Kidney (tissue), 14 donors: ENCODE measurements around the gene UGT2B7. TPM values are rescaled to one million over a fixed set of nuclear protein-coding genes. Genes with fewer than 3 reads are reported as not detected.
"Not testable (repeated sequence)": the region's sequence is repeated elsewhere in the genome, so short reads cannot be mapped to it uniquely, and the experiment has no call there.

Experiments used
- DNase-seq, 5 donors: peaks; one replicate each; pipeline ENCODE4 v3.0.0-alpha.2; 2013 to 2020
- FAIRE-seq: peaks from 2 replicates; lab custom pipeline; 2012; peaks lifted over from hg19 to GRCh38; lab: Jason Lieb, UNC
- H3K27ac ChIP-seq, 2 donors: one replicate each; pipeline ENCODE4 v1.7.0; 2013; ENCODE audit warnings: low read depth in 2 of 2, low read length in 2 of 2, inconsistent platforms in 1 of 2
- H3K27me3 ChIP-seq: one replicate; pipeline ENCODE4 v1.7.1; 2013; ENCODE audit warnings: low read length, inconsistent platforms; ENCODE audit not compliant: control insufficient read depth, insufficient read depth
- H3K36me3 ChIP-seq, 3 donors: one replicate each; pipeline versions ENCODE4 v1.7.0 to v1.7.1; 2013; ENCODE audit warnings: low read length in 3 of 3, control low read depth in 1 of 3, inconsistent platforms in 1 of 3; ENCODE audit not compliant: insufficient read depth in 3 of 3, control insufficient read depth in 2 of 3
- H3K4me1 ChIP-seq, 3 donors: one replicate each; pipeline versions ENCODE4 v1.7.0 to v1.7.1; 2013; ENCODE audit warnings: low read length in 3 of 3, inconsistent platforms in 1 of 3, low read depth in 1 of 3; ENCODE audit not compliant: control insufficient read depth in 2 of 3, insufficient read depth in 2 of 3
- H3K4me3 ChIP-seq, 3 donors: one replicate each; pipeline versions ENCODE4 v1.7.0 to v1.8.1; 2013; ENCODE audit warnings: low read length in 3 of 3, control low read depth in 1 of 3, inconsistent platforms in 1 of 3
- H3K9ac ChIP-seq, 3 donors: one replicate each; pipeline versions ENCODE4 v1.7.0 to v1.7.1; 2013; ENCODE audit warnings: low read length in 3 of 3, control low read depth in 1 of 3, inconsistent platforms in 1 of 3
- H3K9me3 ChIP-seq, 3 donors: one replicate each; pipeline versions ENCODE4 v1.7.0 to v1.7.1; 2013; ENCODE audit warnings: low read length in 3 of 3, control low read depth in 1 of 3, inconsistent platforms in 1 of 3; ENCODE audit not compliant: control insufficient read depth in 2 of 3, insufficient read depth in 1 of 3
- intact Hi-C: fragments of 100-400 bp; cut with DNase I; formaldehyde crosslinking; loops from one replicate; pipeline ENCODE4 v1.11.1; 2022
- polyA plus RNA-seq: library from polyadenylated mRNA; stranded (reverse); fragments of 350-450 nt; fragmentation: Illumina TruSeq; extraction: RNeasy Lipid Tissue Mini Kit (QIAGEN cat#74804); gene quantifications from one replicate; pipeline ENCODE4 v1.2.3, GENCODE V29; 2014; ENCODE audit warnings: low read depth, low replicate concordance; ENCODE audit not compliant: insufficient read depth
- total RNA-seq: library from RNA; stranded (reverse); fragmentation: NEBNext Ultra II Directional; extraction: Animal tissue kit (Norgen Biotek cat#: 25700); gene quantifications from one replicate; pipeline ENCODE4 v1.2.1, GENCODE V29; 2021
- TF ChIP-seq, protein P1 (sequence below): IDR thresholded peaks from 3 replicates; pipeline ENCODE4 v1.5.1; 2012; ENCODE audit warnings: mild to moderate bottlenecking, moderate library complexity, borderline replicate concordance; ENCODE audit not compliant: insufficient read depth; ENCODE audit errors: extremely low read depth
- donor health status: control.
- donor health status: control.
- donor health status: control.
- donor health status: control.
- donor health status: control.
- donor health status: DM: yes; HTN: yes; CAD: no.
- donor health status: Normal renal cell carcinoma (clear cell type).

UGT2B7 gene
- total and polyA plus RNA-seq, 2 donors from 2014 or later, result 161 to 390 TPM

DNA sequence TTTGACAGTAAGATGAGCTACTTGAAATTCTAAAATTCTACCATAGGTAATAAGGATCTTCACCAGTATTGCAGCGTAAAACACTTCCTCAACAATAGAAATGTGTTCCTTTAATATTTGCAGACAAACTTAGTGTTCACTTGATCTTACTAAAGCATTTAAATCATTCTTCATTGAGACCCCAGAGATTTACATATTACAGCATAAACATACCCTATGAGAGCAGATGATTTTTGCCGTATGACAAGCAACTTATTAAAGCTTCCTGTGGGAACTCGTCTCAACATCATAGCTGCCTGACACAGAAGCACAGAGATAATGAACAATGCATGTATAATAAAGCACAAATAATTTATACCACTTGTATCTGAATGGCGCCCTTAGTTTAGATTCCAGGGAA lies 3.6 kb downstream of the UGT2B7 start:
- Histone ChIP-seq H3K27ac (no peak overlapping the region), H3K9ac (no peak overlapping the region), H3K9me3 (no peaks in the 10 kb centered on the region), H3K36me3 (no peaks in the 10 kb centered on the region), H3K27me3 (no peaks in the 10 kb centered on the region), H3K4me1 (peaks cover 0 to 2% (median 0%) of the 10 kb centered on the region in 3 donors), H3K4me3 (peak overlapping the region in 2 of 3 donors; percentile 47 to 51)
- TF ChIP-seq, protein P1, sequence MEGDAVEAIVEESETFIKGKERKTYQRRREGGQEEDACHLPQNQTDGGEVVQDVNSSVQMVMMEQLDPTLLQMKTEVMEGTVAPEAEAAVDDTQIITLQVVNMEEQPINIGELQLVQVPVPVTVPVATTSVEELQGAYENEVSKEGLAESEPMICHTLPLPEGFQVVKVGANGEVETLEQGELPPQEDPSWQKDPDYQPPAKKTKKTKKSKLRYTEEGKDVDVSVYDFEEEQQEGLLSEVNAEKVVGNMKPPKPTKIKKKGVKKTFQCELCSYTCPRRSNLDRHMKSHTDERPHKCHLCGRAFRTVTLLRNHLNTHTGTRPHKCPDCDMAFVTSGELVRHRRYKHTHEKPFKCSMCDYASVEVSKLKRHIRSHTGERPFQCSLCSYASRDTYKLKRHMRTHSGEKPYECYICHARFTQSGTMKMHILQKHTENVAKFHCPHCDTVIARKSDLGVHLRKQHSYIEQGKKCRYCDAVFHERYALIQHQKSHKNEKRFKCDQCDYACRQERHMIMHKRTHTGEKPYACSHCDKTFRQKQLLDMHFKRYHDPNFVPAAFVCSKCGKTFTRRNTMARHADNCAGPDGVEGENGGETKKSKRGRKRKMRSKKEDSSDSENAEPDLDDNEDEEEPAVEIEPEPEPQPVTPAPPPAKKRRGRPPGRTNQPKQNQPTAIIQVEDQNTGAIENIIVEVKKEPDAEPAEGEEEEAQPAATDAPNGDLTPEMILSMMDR, result no peak
- FAIRE-seq (no peak), DNase-seq (no peak)
- intact Hi-C loops, result no loop called here

DNA sequence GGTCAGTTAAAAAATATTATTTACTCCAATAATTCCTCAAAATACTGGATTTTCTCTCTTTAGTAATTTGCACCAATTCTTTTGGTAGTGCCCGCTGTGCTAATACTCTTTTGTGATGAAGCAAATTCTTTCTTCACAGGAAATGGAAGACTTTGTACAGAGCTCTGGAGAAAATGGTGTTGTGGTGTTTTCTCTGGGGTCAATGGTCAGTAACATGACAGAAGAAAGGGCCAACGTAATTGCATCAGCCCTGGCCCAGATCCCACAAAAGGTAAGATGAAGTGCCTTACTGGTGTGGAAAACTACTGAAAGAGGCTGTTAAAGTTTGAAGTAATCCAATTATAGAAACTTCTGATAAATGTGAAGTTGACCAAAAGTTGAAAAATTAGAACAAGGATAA lies 6.4 kb downstream of the UGT2B7 start:
- H3K36me3 ChIP-seq, H3K4me1 ChIP-seq, H3K9me3 ChIP-seq, intact Hi-C loops, H3K9ac ChIP-seq, DNase-seq, H3K27ac ChIP-seq, H3K27me3 ChIP-seq: not testable (repeated sequence)
- peak; percentile 33 for FAIRE-seq
- H3K4me3 ChIP-seq, result peak overlapping the region in 1 of 3 donors; percentile 18

DNA sequence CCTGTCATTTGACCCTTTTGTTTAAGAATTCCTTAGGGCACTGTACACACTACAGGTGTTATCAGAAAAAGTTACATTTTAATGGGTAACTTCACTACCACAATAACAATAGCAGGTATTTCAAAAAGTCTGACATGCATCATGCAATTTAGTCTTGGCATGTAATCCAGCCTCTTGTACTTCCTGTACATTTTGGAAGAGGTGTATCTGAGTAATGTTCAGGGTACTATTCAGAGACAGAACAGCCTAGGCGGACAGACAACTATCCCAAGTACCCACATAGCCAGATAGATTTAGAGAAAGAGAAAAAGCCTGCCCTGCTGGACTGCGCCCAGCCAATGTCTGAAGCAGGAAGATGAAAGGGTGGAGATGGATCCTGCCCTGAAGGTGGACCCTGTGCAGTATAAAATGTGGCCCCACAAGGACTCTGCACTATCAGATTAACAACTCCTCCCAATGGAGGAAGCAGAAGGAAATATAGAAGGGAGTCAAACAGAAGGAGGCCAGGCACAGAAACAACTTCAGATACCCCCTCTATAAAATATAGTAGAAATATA lies 8.5 kb downstream of the UGT2B7 start:
- FAIRE-seq (no peak), DNase-seq (peak in 1 of 5 donors; percentile 1)
- no peaks in the 10 kb centered on the region for H3K9me3 ChIP-seq
- H3K27me3 ChIP-seq, result no peaks in the 10 kb centered on the region
- peaks cover 0 to 7% (median 0%) of the 10 kb centered on the region in 3 donors for H3K36me3 ChIP-seq
- no peak overlapping the region for H3K9ac ChIP-seq
- intact Hi-C loops, result no loop called here
- H3K4me3 ChIP-seq, result no peak overlapping the region
- no peak overlapping the region for H3K27ac ChIP-seq
- TF ChIP-seq, protein P1, result no peak
- no peaks in the 10 kb centered on the region for H3K4me1 ChIP-seq

DNA sequence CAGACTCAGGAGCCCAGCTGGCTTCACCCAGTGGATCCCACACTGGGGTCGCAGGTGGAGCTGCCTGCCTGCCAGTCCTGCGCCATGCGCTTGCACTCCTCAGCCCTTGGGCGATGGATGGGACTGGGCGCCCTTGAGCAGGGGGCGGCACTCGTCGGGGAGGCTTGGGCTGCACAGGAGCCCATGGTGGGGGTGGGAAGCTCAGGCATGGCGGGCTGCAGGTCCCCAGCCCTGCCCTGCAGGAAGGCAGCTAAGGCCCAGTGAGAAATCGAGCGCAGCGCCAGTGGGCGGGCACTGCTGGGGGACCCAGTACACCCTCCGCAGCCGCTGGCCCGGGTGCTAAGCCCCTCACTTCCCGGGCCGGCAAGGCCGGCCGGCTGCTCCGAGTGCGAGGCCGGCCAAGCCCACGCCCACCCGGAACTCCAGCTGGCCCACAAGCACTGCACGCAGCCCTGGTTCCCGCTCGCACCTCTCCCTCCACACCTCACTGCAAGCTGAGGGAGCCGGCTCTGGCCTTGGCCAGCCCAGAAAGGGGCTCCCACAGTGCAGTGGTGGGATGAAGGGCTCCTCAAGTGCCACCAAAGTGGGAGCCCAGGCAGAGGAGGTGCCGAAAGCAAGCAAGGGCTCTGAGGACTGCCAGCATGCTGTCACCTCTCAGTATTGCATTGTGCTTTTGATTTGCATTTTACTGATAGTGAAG lies 19.0 kb downstream of the UGT2B7 start:
- H3K27ac ChIP-seq, FAIRE-seq, H3K4me1 ChIP-seq, H3K4me3 ChIP-seq, H3K9me3 ChIP-seq, intact Hi-C loops, H3K9ac ChIP-seq, H3K36me3 ChIP-seq, H3K27me3 ChIP-seq: not testable (repeated sequence)
- peak in 1 of 5 donors; percentile 67 for DNase-seq
